ENCODE measurements around the gene AGR2. TPM values are rescaled to one million over a fixed set of nuclear protein-coding genes. Genes with fewer than 3 reads are reported as not detected.

Gene AGR2
- total and polyA plus RNA-seq, 2 of the 4 experiments (the other 2 are of a cell fraction) = not detected

DNA sequence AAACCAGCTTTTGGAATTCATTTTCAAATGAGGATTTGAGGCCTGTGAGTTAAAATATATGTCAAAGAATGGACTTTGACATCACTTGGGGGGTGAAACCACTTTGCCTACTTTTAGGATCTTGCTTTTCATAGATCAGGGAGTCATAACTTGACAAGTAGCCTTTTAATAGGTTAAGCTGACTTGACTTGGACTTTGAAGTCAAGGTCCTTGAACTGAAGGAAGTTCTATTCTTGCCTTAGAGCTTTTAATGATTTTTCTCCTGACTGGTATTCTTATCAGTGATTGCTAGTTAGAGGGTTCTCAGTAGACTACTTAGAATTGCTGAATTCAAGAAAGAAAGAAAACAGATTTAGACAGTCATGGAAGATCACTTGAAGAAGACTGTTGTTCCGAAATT is 17.7 kb downstream of the AGR2 start:
- ChIA-PET POLR2A (ENCODE audit: unreplicated experiment) (no interaction called here), CTCF (interaction anchor here (1.2 kb wide), 1 partner anchor 14 kb away, joined by 6 read pairs; no protein-coding TSS in a partner anchor)
- Histone ChIP-seq H2BK5ac (ENCODE audit: low read depth, low read length, poor library complexity, severe bottlenecking) (no peak overlapping the region), H3K79me1 (ENCODE audit: low read depth in 1 of 2, low read length in 2 of 2) (no peaks in the 10 kb centered on the region), H3K4me2 (ENCODE audit: low read depth, low read length) (no peak overlapping the region), H3K27me3 (ENCODE audit: control insufficient read depth, insufficient read depth, low read length) (no peaks in the 10 kb centered on the region), H2BK15ac (ENCODE audit: low read depth, low read length) (no peak overlapping the region), H3K36me3 (ENCODE audit: control insufficient read depth, insufficient read depth, low read length) (no peaks in the 10 kb centered on the region), H3K18ac (ENCODE audit: low read depth, low read length) (no peak overlapping the region), H3K14ac (replicated peaks; ENCODE audit: low read depth, low read length) (no peak overlapping the region), H3K23ac (ENCODE audit: low read depth, low read length) (no peak overlapping the region), H4K5ac (ENCODE audit: low read depth, low read length) (no peak overlapping the region), H2AK5ac (ENCODE audit: low read depth, low read length) (no peak overlapping the region), H4K8ac (ENCODE audit: low read depth in 2 of 2, low read length in 2 of 2) (no peak overlapping the region), H4K20me1 (ENCODE audit: insufficient read depth, low read length) (no peaks in the 10 kb centered on the region), H2BK120ac (ENCODE audit: low read depth, low read length) (no peak overlapping the region), H2AK9ac (replicated peaks; ENCODE audit: low read depth, low read length, poor library complexity) (no peak overlapping the region), H3K9me3 (ENCODE audit: control insufficient read depth, insufficient read depth, low read length) (no peaks in the 10 kb centered on the region), H3K27ac (ENCODE audit: insufficient read depth, low read length) (no peak overlapping the region), H4K91ac (ENCODE audit: insufficient read depth, low read depth, low read length) (no peak overlapping the region), H2BK20ac (ENCODE audit: low read depth, low read length) (no peak overlapping the region), H3K9me1 (ENCODE audit: insufficient read depth, low read length) (no peaks in the 10 kb centered on the region), H2AFZ (replicated peaks; ENCODE audit: low read length, poor library complexity) (no peak overlapping the region), H3K4ac (ENCODE audit: low read depth, low read length) (no peak overlapping the region), H3K4me1 (ENCODE audit: control insufficient read depth, insufficient read depth, low read length) (no peaks in the 10 kb centered on the region), H3K56ac (ENCODE audit: extremely low read depth, insufficient read depth, low read length) (no peak overlapping the region), H3K9ac (ENCODE audit: low read depth, low read length) (no peak overlapping the region), H3K4me3 (ENCODE audit: insufficient read depth, low read depth, low read length) (no peak overlapping the region)
- no TSS peak for BruUV-seq (replicated peaks)
- WGBS, 2 experiments (ENCODE audit: extremely low coverage in 2 of 2, insufficient read length in 1 of 2) = no CpG with 5 or more reads among the region's 1 CpG
- TF ChIP-seq MAFK (IDR thresholded peaks at IDR 0.05; ENCODE audit: low read depth, low read length) (no peak), POLR2A (IDR thresholded peaks at IDR 0.05; ENCODE audit: low read depth, low read length) (no peak), NFE2L2 (IDR thresholded peaks at IDR 0.05; ENCODE audit: low read depth, low read length) (no peak), RCOR1 (IDR thresholded peaks at IDR 0.05; ENCODE audit: insufficient replicate concordance, low read length) (no peak), RAD21 (IDR thresholded peaks at IDR 0.05; ENCODE audit: low read length) (no peak), FOS (IDR thresholded peaks at IDR 0.05; ENCODE audit: low read depth, low read length) (no peak), CHD1 (IDR thresholded peaks at IDR 0.05; ENCODE audit: low read depth, low read length) (no peak), MXI1 (IDR thresholded peaks at IDR 0.05; ENCODE audit: borderline replicate concordance, low read depth, low read length) (no peak), SMC3 (IDR thresholded peaks at IDR 0.05; ENCODE audit: low read depth, low read length) (no peak), MAZ (IDR thresholded peaks at IDR 0.05; ENCODE audit: borderline replicate concordance, low read depth, low read length) (no peak), BHLHE40 (IDR thresholded peaks at IDR 0.05; ENCODE audit: low read depth, low read length) (no peak), RFX5 (IDR thresholded peaks at IDR 0.05; ENCODE audit: low read depth, low read length) (no peak)
- TF ChIP-seq, protein P1, sequence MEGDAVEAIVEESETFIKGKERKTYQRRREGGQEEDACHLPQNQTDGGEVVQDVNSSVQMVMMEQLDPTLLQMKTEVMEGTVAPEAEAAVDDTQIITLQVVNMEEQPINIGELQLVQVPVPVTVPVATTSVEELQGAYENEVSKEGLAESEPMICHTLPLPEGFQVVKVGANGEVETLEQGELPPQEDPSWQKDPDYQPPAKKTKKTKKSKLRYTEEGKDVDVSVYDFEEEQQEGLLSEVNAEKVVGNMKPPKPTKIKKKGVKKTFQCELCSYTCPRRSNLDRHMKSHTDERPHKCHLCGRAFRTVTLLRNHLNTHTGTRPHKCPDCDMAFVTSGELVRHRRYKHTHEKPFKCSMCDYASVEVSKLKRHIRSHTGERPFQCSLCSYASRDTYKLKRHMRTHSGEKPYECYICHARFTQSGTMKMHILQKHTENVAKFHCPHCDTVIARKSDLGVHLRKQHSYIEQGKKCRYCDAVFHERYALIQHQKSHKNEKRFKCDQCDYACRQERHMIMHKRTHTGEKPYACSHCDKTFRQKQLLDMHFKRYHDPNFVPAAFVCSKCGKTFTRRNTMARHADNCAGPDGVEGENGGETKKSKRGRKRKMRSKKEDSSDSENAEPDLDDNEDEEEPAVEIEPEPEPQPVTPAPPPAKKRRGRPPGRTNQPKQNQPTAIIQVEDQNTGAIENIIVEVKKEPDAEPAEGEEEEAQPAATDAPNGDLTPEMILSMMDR (conservative IDR thresholded peaks at IDR 0.05; ENCODE audit: low read depth, low read length) = no peak
- TF ChIP-seq, protein P2, sequence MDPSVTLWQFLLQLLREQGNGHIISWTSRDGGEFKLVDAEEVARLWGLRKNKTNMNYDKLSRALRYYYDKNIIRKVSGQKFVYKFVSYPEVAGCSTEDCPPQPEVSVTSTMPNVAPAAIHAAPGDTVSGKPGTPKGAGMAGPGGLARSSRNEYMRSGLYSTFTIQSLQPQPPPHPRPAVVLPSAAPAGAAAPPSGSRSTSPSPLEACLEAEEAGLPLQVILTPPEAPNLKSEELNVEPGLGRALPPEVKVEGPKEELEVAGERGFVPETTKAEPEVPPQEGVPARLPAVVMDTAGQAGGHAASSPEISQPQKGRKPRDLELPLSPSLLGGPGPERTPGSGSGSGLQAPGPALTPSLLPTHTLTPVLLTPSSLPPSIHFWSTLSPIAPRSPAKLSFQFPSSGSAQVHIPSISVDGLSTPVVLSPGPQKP (IDR thresholded peaks at IDR 0.05; ENCODE audit: borderline replicate concordance, low read depth, low read length) = no peak
- TF ChIP-seq, protein P3, sequence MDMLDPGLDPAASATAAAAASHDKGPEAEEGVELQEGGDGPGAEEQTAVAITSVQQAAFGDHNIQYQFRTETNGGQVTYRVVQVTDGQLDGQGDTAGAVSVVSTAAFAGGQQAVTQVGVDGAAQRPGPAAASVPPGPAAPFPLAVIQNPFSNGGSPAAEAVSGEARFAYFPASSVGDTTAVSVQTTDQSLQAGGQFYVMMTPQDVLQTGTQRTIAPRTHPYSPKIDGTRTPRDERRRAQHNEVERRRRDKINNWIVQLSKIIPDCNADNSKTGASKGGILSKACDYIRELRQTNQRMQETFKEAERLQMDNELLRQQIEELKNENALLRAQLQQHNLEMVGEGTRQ (IDR thresholded peaks at IDR 0.05; ENCODE audit: low read depth, low read length) = no peak
- DNase-seq (no peak), ATAC-seq (ENCODE audit: low read depth) (no peak)
- dilution Hi-C loops (cut with HindIII; ENCODE audit: low sequenced_read_pairs, unreplicated experiment) (no loop called here), in situ Hi-C loops (cut with MboI; ENCODE audit: low sequenced_read_pairs) (no loop called here), intact Hi-C loops (cut with micrococcal nuclease) (no loop called here)
